Erythroblast (primary cell): Measurements from ENCODE around the gene CHN1.

Source experiments
- GATA1 ChIP-seq: IDR thresholded peaks from 2 replicates; pipeline ENCODE4 v1.6.1; 2011; ENCODE audit warnings: low read depth, mild to moderate bottlenecking, control low read depth, low read length, moderate library complexity
- POLR2A ChIP-seq: IDR thresholded peaks from 2 replicates; pipeline ENCODE4 v1.6.1; 2011; ENCODE audit warnings: mild to moderate bottlenecking, low read length

GRCh38 chr2:175054340-175054739 lies 49.2 kb upstream of the CHN1 start:
- TF ChIP-seq POLR2A (no peak), GATA1 (no peak)
